CD14-positive monocyte (primary cell): Measurements from ENCODE around the gene LPIN1. TPM values are rescaled to one million over a fixed set of nuclear protein-coding genes. Genes with fewer than 3 reads are reported as not detected.

Experiments
- DNase-seq, 3 donors: peaks; one replicate each; pipeline ENCODE4 v3.0.0-alpha.2; 2011 to 2022
- H2AFZ ChIP-seq: 2 replicates; pipeline ENCODE4 v1.6.0; 2012; ENCODE audit warnings: mild to moderate bottlenecking, low read depth, low read length, inconsistent platforms; ENCODE audit not compliant: insufficient read depth, poor library complexity, severe bottlenecking
- H3K27ac ChIP-seq, 2 donors: 1 replicate in 1 of 2; 2 replicates in 1 of 2; pipeline ENCODE4 v1.5.1; 2012 to 2013; ENCODE audit warnings: low read length in 2 of 2, control low read depth in 1 of 2, inconsistent platforms in 1 of 2, low read depth in 1 of 2, mild to moderate bottlenecking in 1 of 2
- H3K27me3 ChIP-seq, 2 donors: one replicate each; pipeline versions ENCODE4 v1.6.0 to v1.6.1; 2011 to 2013; ENCODE audit warnings: low read length in 2 of 2; ENCODE audit not compliant: control insufficient read depth in 2 of 2, insufficient read depth in 2 of 2
- H3K36me3 ChIP-seq, 2 donors: replicated peaks in 1 of 2; 1 replicate in 1 of 2; 2 replicates in 1 of 2; pipeline versions ENCODE4 v1.5.1 to v1.6.1; 2012 to 2013; ENCODE audit warnings: low read length in 2 of 2, control low read depth in 1 of 2, inconsistent platforms in 1 of 2, mild to moderate bottlenecking in 1 of 2; ENCODE audit not compliant: insufficient read depth in 2 of 2, control insufficient read depth in 1 of 2
- H3K4me1 ChIP-seq, 2 donors: 1 replicate in 1 of 2; 2 replicates in 1 of 2; pipeline versions ENCODE4 v1.5.1 to v1.6.1; 2012 to 2013; ENCODE audit warnings: low read length in 2 of 2, control low read depth in 1 of 2, inconsistent platforms in 1 of 2, mild to moderate bottlenecking in 1 of 2, moderate library complexity in 1 of 2; ENCODE audit not compliant: insufficient read depth in 2 of 2, control insufficient read depth in 1 of 2
- H3K4me2 ChIP-seq: replicated peaks from 2 replicates; pipeline ENCODE3; 2012; ENCODE audit warnings: low read length, moderate library complexity, mild to moderate bottlenecking; ENCODE audit not compliant: poor library complexity, severe bottlenecking; ENCODE audit errors: extremely low read depth
- H3K4me3 ChIP-seq, 3 experiments: fragments of 200-600 bp in 1 of 3; sonication (generic) in 1 of 3; replicated peaks in 1 of 3; 1 replicate in 2 of 3; 2 replicates in 1 of 3; pipeline ENCODE4 v1.5.1; 2011 to 2013; ENCODE audit warnings: low read length in 3 of 3, mild to moderate bottlenecking in 3 of 3, control low read depth in 2 of 3, low read depth in 2 of 3, inconsistent platforms in 1 of 3, moderate library complexity in 1 of 3
- H3K79me2 ChIP-seq: 2 replicates; pipeline ENCODE4 v1.6.0; 2012; ENCODE audit warnings: mild to moderate bottlenecking, control low read depth, inconsistent platforms, low read length, moderate library complexity; ENCODE audit not compliant: insufficient read depth
- H3K9ac ChIP-seq: 2 replicates; pipeline ENCODE4 v1.6.0; 2017; ENCODE audit warnings: low read length, mild to moderate bottlenecking; ENCODE audit not compliant: insufficient read depth, poor library complexity, severe bottlenecking
- H3K9me3 ChIP-seq, 2 donors: replicated peaks in 1 of 2; 1 replicate in 1 of 2; 2 replicates in 1 of 2; pipeline versions ENCODE4 v1.5.1 to v1.6.1; 2012 to 2013; ENCODE audit warnings: low read length in 2 of 2, control low read depth in 1 of 2; ENCODE audit not compliant: control insufficient read depth in 1 of 2, insufficient read depth in 1 of 2
- H4K20me1 ChIP-seq: 2 replicates; pipeline ENCODE4 v1.6.0; 2012; ENCODE audit warnings: mild to moderate bottlenecking, low read length, control low read depth, moderate library complexity; ENCODE audit not compliant: insufficient read depth
- H3K27ac Mint-ChIP-seq, 7 donors: one replicate each; pipeline ENCODE4 v1.8.0; 2020; ENCODE audit warnings: mild to moderate bottlenecking in 7 of 7, mixed read lengths in 7 of 7, moderate library complexity in 6 of 7, inconsistent platforms in 2 of 7
- H3K27me3 Mint-ChIP-seq, 3 donors: one replicate each; pipeline ENCODE4 v1.8.0; 2021 to 2022; ENCODE audit warnings: low read depth in 3 of 3, mild to moderate bottlenecking in 3 of 3, mixed read lengths in 3 of 3, moderate library complexity in 3 of 3, inconsistent platforms in 1 of 3
- H3K36me3 Mint-ChIP-seq, 2 donors: one replicate each; pipeline ENCODE4 v1.8.0; 2020; ENCODE audit warnings: mixed read lengths in 2 of 2, inconsistent platforms in 1 of 2, mild to moderate bottlenecking in 1 of 2
- H3K4me1 Mint-ChIP-seq: one replicate; pipeline ENCODE4 v1.8.0; 2020; ENCODE audit warnings: mild to moderate bottlenecking, mixed read lengths
- H3K4me3 Mint-ChIP-seq, 2 donors: one replicate each; pipeline ENCODE4 v1.8.0; 2020; ENCODE audit warnings: mild to moderate bottlenecking in 2 of 2, mixed read lengths in 2 of 2, moderate library complexity in 1 of 2
- H3K9me3 Mint-ChIP-seq, 7 donors: one replicate each; pipeline ENCODE4 v1.8.0; 2020 to 2022; ENCODE audit warnings: mixed read lengths in 7 of 7, mild to moderate bottlenecking in 6 of 7, moderate library complexity in 6 of 7, inconsistent platforms in 2 of 7
- WGBS: methylation state at CpG from one replicate; pipeline ENCODE4 v1.1.5; 2013; ENCODE audit warnings: missing lambda C conversion rate; ENCODE audit not compliant: insufficient coverage; 5-methylcytosine and 5-hydroxymethylcytosine counted together
- intact Hi-C, 2 donors: fragments of 100-400 bp; cut with micrococcal nuclease; formaldehyde crosslinking; loops; one replicate each; pipeline versions ENCODE4 v1.15.0 to v1.15.1; 2023
- polyA plus RNA-seq, 3 donors: library from polyadenylated mRNA; depleted of rRNA in 1 of 3; unstranded in 2 of 3; stranded (reverse) in 1 of 3; fragments of 300-500 nt in 2 of 3; fragments of >200 nt in 1 of 3; fragmentation: Illumina TruSeq in 2 of 3; gene quantifications; 1 replicate in 2 of 3; 2 replicates in 1 of 3; pipeline ENCODE4 v1.2.3, GENCODE V29; 2012 to 2021
- TF ChIP-seq, protein P1 (sequence below): fragments of 200-600 bp; IDR thresholded peaks from one replicate; pipeline ENCODE4 v1.8.0; 2022; ENCODE audit warnings: antibody characterized with exemption, mild to moderate bottlenecking

The LPIN1 gene
- polyA plus RNA-seq, 3 donors = 1.8 to 17.6 (median 2.7) TPM

- H3K4me1 Mint-ChIP-seq = peaks cover 46% of the 10 kb centered on the region
- Histone ChIP-seq H3K36me3 (no peaks in the 10 kb centered on the region), H3K4me1 (peaks cover 33 to 37% of the 10 kb centered on the region in 2 donors), H3K79me2 (no peaks in the 10 kb centered on the region), H4K20me1 (no peaks in the 10 kb centered on the region), H3K9me3 (no peaks in the 10 kb centered on the region), H2AFZ (no peak overlapping the region), H3K9ac (no peak overlapping the region), H3K27ac (peak overlapping the region in 1 of 2 donors; percentile 74), H3K4me3 (peak overlapping the region in 2 of 3 experiments; percentile 2 to 63), H3K27me3 (no peaks in the 10 kb centered on the region), H3K4me2 (peak overlapping the region; percentile 74)
- H3K27me3 Mint-ChIP-seq = peaks cover 0 to 8% (median 3%) of the 10 kb centered on the region in 3 donors
- TF ChIP-seq, protein P1, sequence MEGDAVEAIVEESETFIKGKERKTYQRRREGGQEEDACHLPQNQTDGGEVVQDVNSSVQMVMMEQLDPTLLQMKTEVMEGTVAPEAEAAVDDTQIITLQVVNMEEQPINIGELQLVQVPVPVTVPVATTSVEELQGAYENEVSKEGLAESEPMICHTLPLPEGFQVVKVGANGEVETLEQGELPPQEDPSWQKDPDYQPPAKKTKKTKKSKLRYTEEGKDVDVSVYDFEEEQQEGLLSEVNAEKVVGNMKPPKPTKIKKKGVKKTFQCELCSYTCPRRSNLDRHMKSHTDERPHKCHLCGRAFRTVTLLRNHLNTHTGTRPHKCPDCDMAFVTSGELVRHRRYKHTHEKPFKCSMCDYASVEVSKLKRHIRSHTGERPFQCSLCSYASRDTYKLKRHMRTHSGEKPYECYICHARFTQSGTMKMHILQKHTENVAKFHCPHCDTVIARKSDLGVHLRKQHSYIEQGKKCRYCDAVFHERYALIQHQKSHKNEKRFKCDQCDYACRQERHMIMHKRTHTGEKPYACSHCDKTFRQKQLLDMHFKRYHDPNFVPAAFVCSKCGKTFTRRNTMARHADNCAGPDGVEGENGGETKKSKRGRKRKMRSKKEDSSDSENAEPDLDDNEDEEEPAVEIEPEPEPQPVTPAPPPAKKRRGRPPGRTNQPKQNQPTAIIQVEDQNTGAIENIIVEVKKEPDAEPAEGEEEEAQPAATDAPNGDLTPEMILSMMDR = no peak
- no peaks in the 10 kb centered on the region for H3K36me3 Mint-ChIP-seq
- peak overlapping the region; percentile 54 to 81 for H3K4me3 Mint-ChIP-seq
- no peak for DNase-seq
- peaks cover 0 to 3% (median 0%) of the 10 kb centered on the region in 7 donors for H3K9me3 Mint-ChIP-seq
- intact Hi-C loops = no loop called here
- no CpG with 5 or more reads among the region's 2 CpGs for WGBS
- H3K27ac Mint-ChIP-seq = peak overlapping the region in 6 of 7 donors; percentile 65 to 88 (median 80)
These were observed 126.5 kb downstream of the LPIN1 start for GRCh38 chr2:11872948-11873269.

GRCh38 chr2:11873356-11874154, 127.1 kb downstream of the LPIN1 start:
- 2% methylated on average over 7 of the region's 11 CpGs for WGBS
- Mint-ChIP-seq H3K9me3 (peaks cover 0 to 3% (median 0%) of the 10 kb centered on the region in 7 donors), H3K27ac (peak overlapping the region; percentile 65 to 88 (median 77)), H3K36me3 (no peaks in the 10 kb centered on the region), H3K4me3 (peak overlapping the region; percentile 54 to 81), H3K4me1 (peaks cover 46% of the 10 kb centered on the region), H3K27me3 (peaks cover 0 to 8% (median 3%) of the 10 kb centered on the region in 3 donors)
- Histone ChIP-seq H4K20me1 (no peaks in the 10 kb centered on the region), H3K27ac (peak overlapping the region in 1 of 2 donors; percentile 74), H3K9me3 (no peaks in the 10 kb centered on the region), H2AFZ (no peak overlapping the region), H3K4me2 (peak overlapping the region; percentile 74), H3K4me1 (peaks cover 33 to 37% of the 10 kb centered on the region in 2 donors), H3K9ac (no peak overlapping the region), H3K79me2 (no peaks in the 10 kb centered on the region), H3K4me3 (peak overlapping the region; percentile 2 to 63 (median 2)), H3K27me3 (no peaks in the 10 kb centered on the region), H3K36me3 (no peaks in the 10 kb centered on the region)
- TF ChIP-seq, protein P1 = no peak
- peak; percentile 57 to 81 (median 73) for DNase-seq
- intact Hi-C loops = no loop called here
